A549 (cell line): ENCODE measurements around the gene PTPRCAP. TPM values are rescaled to one million over a fixed set of nuclear protein-coding genes. Genes with fewer than 3 reads are reported as not detected.
A peak's percentile ranks its signal among the peaks of the same experiment; 100 is the strongest.

Source experiments
- ATAC-seq, 2 experiments: fragments of 200-7000 bp in 1 of 2; fragments of >200 bp in 1 of 2; cut with Nextera tagmentation in 1 of 2; cut with Tn5 transposase in 1 of 2; 3 replicates each; pipeline versions ENCODE4 v1.8.0 to v1.9.1; 2018 to 2020; ENCODE audit warnings: mild to moderate bottlenecking in 1 of 2, moderate library complexity in 1 of 2
- CTCF ChIA-PET: fragments of 300-600 bp; sonication (Branson Sonifier 250); formaldehyde crosslinking; extraction: SDS; loops from one replicate; lab custom pipeline; 2021; ENCODE audit warnings: antibody characterized with exemption, inconsistent platforms; lab: Yijun Ruan, JAX
- POLR2A ChIA-PET: fragments of 350-600 bp; formaldehyde crosslinking; extraction: SDS; loops from one replicate; lab custom pipeline; 2021; ENCODE audit warnings: antibody characterized with exemption, inconsistent platforms; lab: Yijun Ruan, JAX
- DNase-seq, 2 experiments: peaks; one replicate each; pipeline versions ENCODE4 v3.0.0 to v3.0.0-alpha.2; 2011 to 2016; ENCODE audit warnings: low read depth in 1 of 2, low spot score in 1 of 2
- FAIRE-seq: peaks from 2 replicates; lab custom pipeline; 2011; peaks lifted over from hg19 to GRCh38; lab: Jason Lieb, UNC
- H3K27ac ChIP-seq, 2 experiments: fragments of >200 bp; sonication (Bioruptor Twin); formaldehyde crosslinking; 3 replicates each; pipeline ENCODE4 v1.5.1; 2016 to 2017
- H3K4me1 ChIP-seq: fragments of >200 bp; sonication (Bioruptor Twin); formaldehyde crosslinking; 3 replicates; pipeline ENCODE4 v1.6.1; 2016
- H3K4me2 ChIP-seq: fragments of >200 bp; sonication (Bioruptor Twin); formaldehyde crosslinking; 3 replicates; pipeline ENCODE4 v1.6.1; 2016
- H3K4me3 ChIP-seq: fragments of >200 bp; sonication (Bioruptor Twin); formaldehyde crosslinking; 3 replicates; pipeline ENCODE4 v1.5.1; 2016
- H3K9me3 ChIP-seq: fragments of >200 bp; sonication (Bioruptor Twin); formaldehyde crosslinking; 3 replicates; pipeline ENCODE4 v1.6.1; 2016
- BCL3 ChIP-seq: fragments of >200 bp; sonication (Bioruptor Twin); formaldehyde crosslinking; IDR thresholded peaks from 3 replicates; pipeline ENCODE4 v1.6.1; 2016
- CBX2 ChIP-seq: fragments of 200-600 bp; sonication (generic); IDR thresholded peaks from 2 replicates; pipeline ENCODE4 v1.6.1; 2016; ENCODE audit warnings: low read depth, mild to moderate bottlenecking, borderline replicate concordance
- CEBPB ChIP-seq, 2 experiments: fragments of >200 bp in 1 of 2; sonication (Bioruptor Twin) in 1 of 2; formaldehyde crosslinking in 1 of 2; IDR thresholded peaks; 2 replicates each; pipeline ENCODE4 v1.6.1; 2012 to 2016
- EHMT2 ChIP-seq: fragments of 200-600 bp; sonication (generic); IDR thresholded peaks from 2 replicates; pipeline ENCODE4 v1.6.1; 2016; ENCODE audit warnings: antibody characterized with exemption, low read depth, mild to moderate bottlenecking, moderate library complexity
- ESRRA ChIP-seq: fragments of 150-350 bp; IDR thresholded peaks from 2 replicates; pipeline ENCODE4 v1.6.1; 2014; ENCODE audit warnings: mild to moderate bottlenecking, low read length, borderline replicate concordance
- FOSB ChIP-seq: fragments of 250-450 bp; sonication (Bioruptor Pico); IDR thresholded peaks from 2 replicates; pipeline ENCODE4 v1.5.0; 2020; ENCODE audit warnings: mild to moderate bottlenecking, moderate library complexity
- FOXS1 ChIP-seq: fragments of 250-450 bp; sonication (Bioruptor Pico); IDR thresholded peaks from 2 replicates; pipeline ENCODE4 v1.5.0; 2020; ENCODE audit warnings: mild to moderate bottlenecking, moderate library complexity
- HES2 ChIP-seq: fragments of >200 bp; sonication (Bioruptor Twin); formaldehyde crosslinking; IDR thresholded peaks from 2 replicates; pipeline ENCODE4 v1.6.1; 2016
- MAFK ChIP-seq: fragments of 450-650 bp; IDR thresholded peaks from 2 replicates; pipeline ENCODE4 v1.6.1; 2014; ENCODE audit not compliant: partially characterized antibody
- MAZ ChIP-seq: fragments of 150-350 bp; IDR thresholded peaks from 2 replicates; pipeline ENCODE4 v1.6.1; 2014; ENCODE audit warnings: antibody characterized with exemption, low read depth, low read length, borderline replicate concordance
- MYC ChIP-seq: IDR thresholded peaks from 2 replicates; pipeline ENCODE4 v1.6.1; 2012; ENCODE audit warnings: mild to moderate bottlenecking, inconsistent platforms, low read length, improper control_type of control experiment, borderline replicate concordance
- NR3C1 ChIP-seq: fragments of >200 bp; sonication (Bioruptor Twin); formaldehyde crosslinking; IDR thresholded peaks from 3 replicates; pipeline ENCODE4 v1.6.1; 2017
- PBX3 ChIP-seq: IDR thresholded peaks from 2 replicates; pipeline ENCODE4 v1.6.1; 2012
- POLR2A ChIP-seq: IDR thresholded peaks from 2 replicates; pipeline ENCODE4 v1.6.1; 2012; ENCODE audit warnings: mild to moderate bottlenecking, low read length
- RARB ChIP-seq: fragments of 250-450 bp; sonication (Bioruptor Pico); IDR thresholded peaks from 2 replicates; pipeline ENCODE4 v1.8.0; 2021; ENCODE audit warnings: mild to moderate bottlenecking, moderate library complexity
- REST ChIP-seq: fragments of 200-600 bp; sonication (generic); IDR thresholded peaks from 2 replicates; pipeline ENCODE4 v1.6.1; 2016; ENCODE audit warnings: antibody characterized with exemption, mild to moderate bottlenecking, moderate library complexity
- SREBF2 ChIP-seq: fragments of 450-650 bp; IDR thresholded peaks from 2 replicates; pipeline ENCODE4 v1.6.1; 2014; ENCODE audit warnings: mild to moderate bottlenecking, moderate library complexity
- USF2 ChIP-seq: fragments of 450-650 bp; IDR thresholded peaks from 2 replicates; pipeline ENCODE4 v1.6.1; 2014; ENCODE audit warnings: antibody characterized with exemption
- ZFP36 ChIP-seq: fragments of 450-650 bp; IDR thresholded peaks from 2 replicates; pipeline ENCODE4 v1.6.1; 2014; ENCODE audit warnings: borderline replicate concordance; ENCODE audit not compliant: partially characterized antibody
- WGBS: methylation state at CpG from one replicate; pipeline ENCODE4 v1.1.6; 2017; ENCODE audit errors: missing lambda C conversion rate; 5-methylcytosine and 5-hydroxymethylcytosine counted together
- polyA plus RNA-seq, 4 experiments: library from polyadenylated mRNA; depleted of rRNA in 3 of 4; stranded (reverse); fragments of >200 nt; fragmentation: RNase III in 1 of 4; extraction: RNeasy Plus Mini Kit Qiagen cat#74134 plus additional on column Dnase treatment in 1 of 4; gene quantifications; 2 replicates in 3 of 4; 3 replicates in 1 of 4; pipeline ENCODE4 v1.2.3, GENCODE V29; 2011 to 2017

Gene PTPRCAP
- polyA plus RNA-seq, 2 of the 4 experiments (the other 2 are of a cell fraction) = 0.34 to 0.56 TPM

GRCh38 chr11:67416416-67417335 lies 20.8 kb downstream of the PTPRCAP start:
- WGBS = 53% methylated on average over 21 of the region's 21 CpGs
- Histone ChIP-seq H3K27ac (peak overlapping the region in 1 of 2 experiments; percentile 84; a peak in 2 of 6 replicates), H3K4me3 (no peak overlapping the region), H3K4me1 (peaks cover 39% of the 10 kb centered on the region), H3K4me2 (peak overlapping the region; percentile 91), H3K9me3 (no peaks in the 10 kb centered on the region)
- no peak; a peak in 2 of 6 replicates for ATAC-seq
- no peak for FAIRE-seq
- CTCF ChIA-PET = interaction anchor here (0.9 to 1.4 kb wide), 5 partner anchors 11 to 65 kb away, joined by 3 to 4 read pairs (median 3); partner anchors contain the start of gene PPP1CA
- TF ChIP-seq PBX3 (no peak), HES2 (no peak), FOSB (CRISPR knock-in tag) (no peak), MAZ (no peak), SREBF2 (no peak), FOXS1 (no peak), BCL3 (no peak), MAFK (no peak), CEBPB (IDR thresholded peaks at IDR 0.05) (no peak), RARB (CRISPR knock-in tag) (no peak), CBX2 (no peak), USF2 (no peak), POLR2A (no peak), REST (no peak)
- POLR2A ChIA-PET = no interaction called here
- peak in 1 of 2 experiments; percentile 78 for DNase-seq

- peak within 1 kb of the TSS; percentile 36 for H3K4me3 ChIP-seq
- TF ChIP-seq CEBPB (IDR thresholded peaks at IDR 0.05) = no peak
- no peak for TF ChIP-seq ZFP36
- TF ChIP-seq NR3C1 = no peak
- no peak for TF ChIP-seq REST
- no peak for TF ChIP-seq MYC
- no peak for TF ChIP-seq HES2
- TF ChIP-seq BCL3 = no peak
- TF ChIP-seq EHMT2 = no peak
- TF ChIP-seq ESRRA = no peak
Observed at GRCh38 chr11:67415501-67416304, 21.8 kb downstream of the PTPRCAP start, which contains the start of gene CARNS1. CARNS1 (plus strand) TSS chr11:67415678; CDS start chr11:67416200, 522 bp downstream.

More at GRCh38 chr11:67415501-67416304, 21.8 kb downstream of the PTPRCAP start, which contains the start of gene CARNS1:
- peak within 1 kb of the TSS; percentile 91 for H3K4me2 ChIP-seq
- 64% methylated on average over 6 of the region's 67 CpGs for WGBS
- H3K27ac ChIP-seq = peak within 1 kb of the TSS; percentile 46 to 84; a peak in 4 of 6 replicates
- DNase-seq (no peak), ATAC-seq (no peak), FAIRE-seq (no peak)
- H3K4me1 ChIP-seq = peaks cover 35% of the 10 kb centered on the region
- POLR2A ChIA-PET = no interaction called here
- CTCF ChIA-PET = interaction anchor here (1.0 to 4.0 kb wide), 3 partner anchors 13 to 33 kb away, joined by 3 to 36 read pairs (median 4); partner anchors contain the start of genes PPP1CA and TBC1D10C
- no peaks in the 10 kb centered on the region for H3K9me3 ChIP-seq
